Measurements from ENCODE around the gene SMIM1. TPM values are rescaled to one million over a fixed set of nuclear protein-coding genes. Genes with fewer than 3 reads are reported as not detected.

The SMIM1 gene
- total and polyA plus RNA-seq, 2 donors (not counting 3 experiments of a cell fraction or from before 2014, with no cell fraction given): 1.4 to 2.9 TPM

DNA sequence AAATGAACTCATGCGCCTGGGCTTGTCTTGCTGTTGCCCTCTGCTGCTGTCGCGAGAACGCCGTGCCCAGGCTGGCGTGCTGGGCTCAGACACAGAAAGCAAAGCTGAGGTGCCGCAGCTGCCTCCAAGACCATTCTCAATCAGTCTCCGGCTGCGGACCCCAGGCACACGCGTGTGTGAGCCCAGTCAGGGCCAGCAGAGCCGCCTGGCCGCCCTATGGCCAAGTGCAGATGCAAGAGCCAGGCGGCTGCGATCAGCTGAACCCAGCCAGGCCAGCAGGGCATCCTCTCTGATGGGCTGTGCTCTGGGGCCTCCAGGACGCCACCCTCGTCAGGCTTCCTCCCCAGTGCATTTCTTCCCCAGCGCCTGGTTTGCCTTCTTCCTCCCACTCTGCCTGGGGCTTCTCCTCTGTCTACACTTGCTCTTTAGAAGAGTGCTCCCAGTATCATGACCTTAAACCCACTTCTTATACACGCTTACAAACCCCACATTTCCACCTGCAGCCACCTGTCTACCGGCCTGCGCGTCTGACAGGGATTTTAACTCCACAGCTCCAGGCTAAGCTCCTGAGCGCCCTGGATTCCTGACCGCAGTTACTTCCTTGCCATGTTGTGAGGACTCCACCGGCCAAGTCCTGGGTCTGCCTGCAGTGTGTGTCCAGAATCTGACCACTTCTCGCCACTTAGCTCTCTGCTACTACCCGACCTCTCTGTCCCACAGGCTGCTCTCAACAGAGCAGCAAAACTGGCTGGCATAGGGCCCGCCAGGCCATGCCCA is 45.5 kb downstream of the SMIM1 start:
- Histone ChIP-seq H3K4me3 (replicated peaks in 1 of 3; ENCODE audit: insufficient read depth in 1 of 3, low read depth in 1 of 3, low read length in 3 of 3) (no peak overlapping the region), H3K36me3 (ENCODE audit: control insufficient read depth in 2 of 2, extremely low read depth in 1 of 2, insufficient read depth in 2 of 2, low read length in 2 of 2) (peaks cover 0 to 6% of the 10 kb centered on the region in 2 experiments), H3K9me1 (replicated peaks; ENCODE audit: control insufficient read depth, extremely low read depth, insufficient read depth, low read length) (no peaks in the 10 kb centered on the region), H3K79me2 (ENCODE audit: control insufficient read depth, insufficient read depth, low read length) (no peaks in the 10 kb centered on the region), H3K27me3 (ENCODE audit: control insufficient read depth in 2 of 2, insufficient read depth in 2 of 2, low read length in 2 of 2) (no peaks in the 10 kb centered on the region), H3K27ac (ENCODE audit: insufficient read depth, low read depth, low read length) (no peak overlapping the region), H3K4me1 (ENCODE audit: control insufficient read depth, extremely low read depth, insufficient read depth, low read length) (no peaks in the 10 kb centered on the region), H3K9ac (replicated peaks; ENCODE audit: extremely low read depth, insufficient read depth, low read length) (no peak overlapping the region), H3K4me2 (ENCODE audit: insufficient read depth, low read length) (no peak overlapping the region), H4K20me1 (replicated peaks; ENCODE audit: control insufficient read depth, extremely low read depth, insufficient read depth, low read length) (no peaks in the 10 kb centered on the region), H3K9me3 (replicated peaks; ENCODE audit: control insufficient read depth, insufficient read depth, low read length) (no peaks in the 10 kb centered on the region), H2AFZ (ENCODE audit: low read depth, low read length) (no peak overlapping the region)
- DNase-seq (ENCODE audit: low read depth, low spot score) (no peak), FAIRE-seq (no peak)
- TF ChIP-seq POLR2AphosphoS5 (IDR thresholded peaks at IDR 0.05; ENCODE audit: insufficient read depth, low read depth, low read length): no peak
- CTCF ChIA-PET: no interaction called here
- POLR2A ChIA-PET: no interaction called here
- BruUV-seq (replicated peaks): no TSS peak
- intact Hi-C loops (cut with micrococcal nuclease): no loop called here
- dilution Hi-C loops (cut with MboI; ENCODE audit: extremely low pct_ligation_motif_present, low sequenced_read_pairs): no loop called here

DNA sequence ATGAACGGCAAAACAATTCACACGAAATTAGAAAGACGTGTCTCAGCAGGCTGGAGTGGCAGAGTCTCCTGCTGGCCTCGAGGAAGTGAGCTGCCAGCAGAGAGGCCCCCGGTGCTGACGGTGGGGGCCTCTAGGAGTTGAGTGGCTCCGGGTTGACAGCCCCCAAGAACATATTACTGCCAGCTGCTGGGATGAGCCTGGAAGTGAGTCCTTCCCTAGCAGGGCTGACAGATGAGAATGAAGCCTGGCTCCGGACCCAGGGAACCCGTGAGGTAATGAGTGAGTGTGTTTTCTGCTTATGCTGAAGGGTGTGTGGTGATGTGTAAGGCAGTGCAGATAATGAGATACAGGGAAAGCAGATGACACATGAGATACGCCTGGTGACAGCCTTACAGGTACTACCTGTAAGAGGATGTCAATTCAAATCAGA is 47.2 kb downstream of the SMIM1 start:
- Histone ChIP-seq H3K9me1 (replicated peaks; ENCODE audit: control insufficient read depth, extremely low read depth, insufficient read depth, low read length) (no peaks in the 10 kb centered on the region), H3K9ac (replicated peaks; ENCODE audit: extremely low read depth, insufficient read depth, low read length) (no peak overlapping the region), H3K4me3 (replicated peaks in 1 of 3; ENCODE audit: insufficient read depth in 1 of 3, low read depth in 1 of 3, low read length in 3 of 3) (no peak overlapping the region), H2AFZ (ENCODE audit: low read depth, low read length) (no peak overlapping the region), H3K4me1 (ENCODE audit: control insufficient read depth, extremely low read depth, insufficient read depth, low read length) (no peaks in the 10 kb centered on the region), H3K36me3 (ENCODE audit: control insufficient read depth in 2 of 2, extremely low read depth in 1 of 2, insufficient read depth in 2 of 2, low read length in 2 of 2) (peaks cover 0 to 9% of the 10 kb centered on the region in 2 experiments), H3K27me3 (ENCODE audit: control insufficient read depth in 2 of 2, insufficient read depth in 2 of 2, low read length in 2 of 2) (no peaks in the 10 kb centered on the region), H3K9me3 (replicated peaks; ENCODE audit: control insufficient read depth, insufficient read depth, low read length) (no peaks in the 10 kb centered on the region), H4K20me1 (replicated peaks; ENCODE audit: control insufficient read depth, extremely low read depth, insufficient read depth, low read length) (no peaks in the 10 kb centered on the region), H3K79me2 (ENCODE audit: control insufficient read depth, insufficient read depth, low read length) (no peaks in the 10 kb centered on the region), H3K4me2 (ENCODE audit: insufficient read depth, low read length) (no peak overlapping the region), H3K27ac (ENCODE audit: insufficient read depth, low read depth, low read length) (no peak overlapping the region)
- no peak for FAIRE-seq
- BruUV-seq (replicated peaks): no TSS peak
- POLR2A ChIA-PET: no interaction called here
- CTCF ChIA-PET: no interaction called here
- TF ChIP-seq, protein P1, sequence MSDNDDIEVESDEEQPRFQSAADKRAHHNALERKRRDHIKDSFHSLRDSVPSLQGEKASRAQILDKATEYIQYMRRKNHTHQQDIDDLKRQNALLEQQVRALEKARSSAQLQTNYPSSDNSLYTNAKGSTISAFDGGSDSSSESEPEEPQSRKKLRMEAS (IDR thresholded peaks at IDR 0.05; ENCODE audit: insufficient read depth, insufficient read length): no peak
- no peak for TF ChIP-seq POLR2AphosphoS5 (IDR thresholded peaks at IDR 0.05; ENCODE audit: insufficient read depth, low read depth, low read length)
- TF ChIP-seq JUN (IDR thresholded peaks at IDR 0.05; ENCODE audit: borderline replicate concordance, insufficient read depth, insufficient read length, low read depth): no peak
- no peak for TF ChIP-seq FOS (IDR thresholded peaks at IDR 0.05; ENCODE audit: borderline replicate concordance, insufficient read depth, low read length)
- TF ChIP-seq, protein P2, sequence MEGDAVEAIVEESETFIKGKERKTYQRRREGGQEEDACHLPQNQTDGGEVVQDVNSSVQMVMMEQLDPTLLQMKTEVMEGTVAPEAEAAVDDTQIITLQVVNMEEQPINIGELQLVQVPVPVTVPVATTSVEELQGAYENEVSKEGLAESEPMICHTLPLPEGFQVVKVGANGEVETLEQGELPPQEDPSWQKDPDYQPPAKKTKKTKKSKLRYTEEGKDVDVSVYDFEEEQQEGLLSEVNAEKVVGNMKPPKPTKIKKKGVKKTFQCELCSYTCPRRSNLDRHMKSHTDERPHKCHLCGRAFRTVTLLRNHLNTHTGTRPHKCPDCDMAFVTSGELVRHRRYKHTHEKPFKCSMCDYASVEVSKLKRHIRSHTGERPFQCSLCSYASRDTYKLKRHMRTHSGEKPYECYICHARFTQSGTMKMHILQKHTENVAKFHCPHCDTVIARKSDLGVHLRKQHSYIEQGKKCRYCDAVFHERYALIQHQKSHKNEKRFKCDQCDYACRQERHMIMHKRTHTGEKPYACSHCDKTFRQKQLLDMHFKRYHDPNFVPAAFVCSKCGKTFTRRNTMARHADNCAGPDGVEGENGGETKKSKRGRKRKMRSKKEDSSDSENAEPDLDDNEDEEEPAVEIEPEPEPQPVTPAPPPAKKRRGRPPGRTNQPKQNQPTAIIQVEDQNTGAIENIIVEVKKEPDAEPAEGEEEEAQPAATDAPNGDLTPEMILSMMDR (IDR thresholded peaks at IDR 0.05; ENCODE audit: extremely low read depth in 1 of 2, insufficient read depth in 1 of 2, low read depth in 1 of 2, low read length in 2 of 2): no peak
- TF ChIP-seq POLR2A (IDR thresholded peaks at IDR 0.05; ENCODE audit: low read depth, low read length): no peak
- no peak for TF ChIP-seq GATA2 (IDR thresholded peaks at IDR 0.05; ENCODE audit: insufficient read depth, insufficient read length, low read depth, low read length)
- no peak for TF ChIP-seq MYC (IDR thresholded peaks at IDR 0.05; ENCODE audit: low read depth, low read length)
- TF ChIP-seq EZH2 (IDR thresholded peaks at IDR 0.05; ENCODE audit: borderline replicate concordance, low read depth, low read length, severe bottlenecking): no peak
- dilution Hi-C loops (cut with MboI; ENCODE audit: extremely low pct_ligation_motif_present, low sequenced_read_pairs) (no loop called here), intact Hi-C loops (cut with micrococcal nuclease) (no loop called here)
- no peak for DNase-seq (ENCODE audit: low read depth, low spot score)

All from endothelial cell of umbilical vein (primary cell).